Glutamatergic neuron (in vitro differentiated cells): Measurements from ENCODE around the gene DDX51. TPM values are rescaled to one million over a fixed set of nuclear protein-coding genes. Genes with fewer than 3 reads are reported as not detected.
A peak's percentile ranks its signal among the peaks of the same experiment; 100 is the strongest.
"Not testable (repeated sequence)": the region's sequence is repeated elsewhere in the genome, so short reads cannot be mapped to it uniquely, and the experiment has no call there.

Experiments
- DNase-seq: peaks from one replicate; pipeline ENCODE4 v3.0.0; 2022
- H3K27ac Mint-ChIP-seq: one replicate; pipeline ENCODE4 v1.8.0; 2020; ENCODE audit warnings: mild to moderate bottlenecking, mixed read lengths, inconsistent platforms; ENCODE audit not compliant: unreplicated experiment
- H3K27me3 Mint-ChIP-seq: one replicate; pipeline ENCODE4 v1.8.0; 2020; ENCODE audit warnings: mild to moderate bottlenecking, moderate library complexity, mixed read lengths, inconsistent platforms; ENCODE audit not compliant: unreplicated experiment
- H3K36me3 Mint-ChIP-seq: one replicate; pipeline ENCODE4 v1.8.0; 2020; ENCODE audit warnings: mild to moderate bottlenecking, mixed read lengths, inconsistent platforms; ENCODE audit not compliant: unreplicated experiment
- H3K4me1 Mint-ChIP-seq: one replicate; pipeline ENCODE4 v1.8.0; 2020; ENCODE audit warnings: mild to moderate bottlenecking, low read depth, mixed read lengths, inconsistent platforms; ENCODE audit not compliant: unreplicated experiment
- H3K4me3 Mint-ChIP-seq: one replicate; pipeline ENCODE4 v1.8.0; 2020; ENCODE audit warnings: mild to moderate bottlenecking, mixed read lengths, inconsistent platforms; ENCODE audit not compliant: unreplicated experiment
- H3K9me3 Mint-ChIP-seq: one replicate; pipeline ENCODE4 v1.8.0; 2020; ENCODE audit warnings: mild to moderate bottlenecking, moderate library complexity, mixed read lengths, inconsistent platforms; ENCODE audit not compliant: unreplicated experiment
- CTCF ChIP-seq: fragments of 200-600 bp; sonication (generic); IDR thresholded peaks from one replicate; pipeline ENCODE4 v1.5.0; 2021; ENCODE audit not compliant: partially characterized antibody, unreplicated experiment
- total RNA-seq: library from RNA; stranded (reverse); fragmentation: NEBNext Ultra II Directional; extraction: Animal tissue kit (Norgen Biotek cat#: 25700); gene quantifications from one replicate; pipeline ENCODE4 v1.2.1, GENCODE V29; 2021; ENCODE audit not compliant: unreplicated experiment

The DDX51 gene
- total RNA-seq, 1 donor from 2014 or later: 24.9 TPM

GRCh38 chr12:132152411-132152821 is 8.3 kb upstream of the DDX51 start:
- peak; percentile 10 for DNase-seq
- H3K9me3 Mint-ChIP-seq: no peaks in the 10 kb centered on the region
- peaks cover 2% of the 10 kb centered on the region for H3K4me1 Mint-ChIP-seq
- peaks cover 2% of the 10 kb centered on the region for H3K27me3 Mint-ChIP-seq
- H3K36me3 Mint-ChIP-seq: no peaks in the 10 kb centered on the region
- H3K27ac Mint-ChIP-seq: no peak overlapping the region
- no peak for TF ChIP-seq CTCF
- no peak overlapping the region for H3K4me3 Mint-ChIP-seq

DNA sequence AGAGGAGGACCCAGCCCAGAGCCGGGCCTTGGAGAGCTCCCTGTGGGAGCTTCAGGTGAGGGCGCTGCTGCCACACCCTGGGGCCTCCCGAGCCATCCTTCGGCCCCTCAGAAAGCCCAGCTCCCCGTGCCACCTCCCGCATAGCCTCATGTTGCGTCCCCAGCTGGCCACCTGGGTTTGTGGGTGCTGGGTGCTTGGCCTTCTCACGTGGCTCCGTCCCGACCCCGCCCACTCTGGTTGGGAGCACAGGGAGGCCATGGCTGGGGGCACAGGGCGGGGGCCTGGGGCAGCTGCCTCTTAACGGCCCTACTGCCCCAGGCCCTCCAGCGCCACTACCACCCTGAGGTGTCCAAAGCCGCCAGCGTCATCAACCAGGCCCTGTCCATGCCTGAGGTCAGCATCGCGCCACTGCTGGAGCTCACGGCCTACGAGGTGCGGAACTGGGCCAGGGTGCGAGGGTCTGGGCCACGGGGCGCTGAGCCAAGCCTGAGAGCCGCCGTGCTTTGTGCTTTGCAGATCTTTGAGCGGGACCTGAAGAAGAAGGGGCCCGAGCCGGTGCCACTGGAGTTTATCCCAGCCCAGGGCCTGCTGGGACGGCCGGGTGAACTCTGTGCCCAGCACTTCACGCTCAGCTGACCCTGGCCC is 7.8 kb upstream of the DDX51 start:
- no peak overlapping the region for H3K27ac Mint-ChIP-seq
- no peak overlapping the region for H3K4me3 Mint-ChIP-seq
- H3K4me1 Mint-ChIP-seq: peaks cover 2% of the 10 kb centered on the region
- peak; percentile 12 for DNase-seq
- H3K9me3 Mint-ChIP-seq: no peaks in the 10 kb centered on the region
- no peak for TF ChIP-seq CTCF
- peaks cover 2% of the 10 kb centered on the region for H3K27me3 Mint-ChIP-seq
- no peaks in the 10 kb centered on the region for H3K36me3 Mint-ChIP-seq

GRCh38 chr12:132151145-132151765 is 7.1 kb upstream of the DDX51 start:
- H3K4me3 Mint-ChIP-seq: no peak overlapping the region
- no peak overlapping the region for H3K27ac Mint-ChIP-seq
- peaks cover 2% of the 10 kb centered on the region for H3K4me1 Mint-ChIP-seq
- H3K27me3 Mint-ChIP-seq: peaks cover 7% of the 10 kb centered on the region
- DNase-seq: peak; percentile 10
- H3K9me3 Mint-ChIP-seq: no peaks in the 10 kb centered on the region
- no peaks in the 10 kb centered on the region for H3K36me3 Mint-ChIP-seq
- TF ChIP-seq CTCF: no peak

DNA sequence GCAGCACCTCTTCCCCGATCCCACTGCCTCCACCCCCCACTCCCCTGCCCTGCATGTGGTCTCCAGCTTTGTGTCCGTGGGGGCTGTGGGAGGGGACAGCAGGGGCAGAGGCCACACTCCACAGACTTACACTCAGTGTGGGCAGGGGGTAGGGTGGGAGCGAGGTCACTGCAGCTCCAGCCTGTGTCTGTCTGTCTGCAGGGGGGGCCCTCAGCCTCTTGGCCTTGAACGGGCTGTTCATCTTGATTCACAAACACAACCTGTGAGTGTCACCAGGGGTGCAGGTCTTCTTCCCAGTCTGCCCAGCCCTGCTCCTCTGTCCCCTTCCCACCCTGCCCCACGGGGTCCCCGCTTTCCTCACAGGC is 6.6 kb upstream of the DDX51 start:
- DNase-seq: no peak
- Mint-ChIP-seq H3K36me3 (no peaks in the 10 kb centered on the region), H3K4me1 (peaks cover 5% of the 10 kb centered on the region), H3K27me3 (peaks cover 11% of the 10 kb centered on the region), H3K4me3 (no peak overlapping the region), H3K27ac (no peak overlapping the region), H3K9me3 (peaks cover 3% of the 10 kb centered on the region)
- TF ChIP-seq CTCF: no peak

- DNase-seq, H3K27ac Mint-ChIP-seq, H3K36me3 Mint-ChIP-seq, H3K4me3 Mint-ChIP-seq, H3K9me3 Mint-ChIP-seq, H3K4me1 Mint-ChIP-seq: not testable (repeated sequence)
- H3K27me3 Mint-ChIP-seq: peaks cover 14% of the 10 kb centered on the region
Observed at GRCh38 chr12:132149526-132149925, 5.4 kb upstream of the DDX51 start.
